SH-SY5Y (cell line): ENCODE measurements around the gene PRKCH.

Experiments
- GATA2 ChIP-seq: IDR thresholded peaks from 2 replicates; pipeline ENCODE4 v1.6.1; 2011; ENCODE audit warnings: mild to moderate bottlenecking, low read depth, low read length
- GATA3 ChIP-seq: IDR thresholded peaks from 2 replicates; pipeline ENCODE4 v1.6.1; 2011; ENCODE audit warnings: low read depth, mild to moderate bottlenecking, low read length, moderate library complexity

DNA sequence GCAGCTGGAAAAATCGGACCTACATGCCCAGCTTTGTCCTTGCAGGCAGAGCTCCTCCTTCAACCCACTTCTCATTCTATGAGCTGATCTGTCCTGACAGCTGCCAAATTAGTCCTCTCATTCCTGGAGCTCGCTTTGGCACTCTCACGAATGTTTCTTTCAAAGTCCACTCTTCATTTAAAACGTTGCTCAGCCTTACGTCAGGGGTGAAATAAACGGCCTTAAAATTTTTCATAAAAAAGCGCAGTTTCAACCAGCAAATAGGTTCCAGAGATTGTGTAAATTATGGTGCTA, 253.1 kb downstream of the PRKCH start:
- TF ChIP-seq GATA2, result no peak
- TF ChIP-seq GATA3, result no peak
